K562 (cell line): ENCODE measurements around the gene LRRC74B.

Experiments
- CEBPB ChIP-seq: fragments of 450-650 bp; IDR thresholded peaks from 2 replicates; pipeline ENCODE4 v1.6.1; 2016; ENCODE audit warnings: missing genetic modification characterization, missing compliant biosample characterization
- ZNF121 ChIP-seq: sonication (generic); formaldehyde crosslinking; conservative IDR thresholded peaks from 2 replicates; pipeline ENCODE4 v1.8.0; 2022; ENCODE audit warnings: missing genetic modification reagents
- ZSCAN32 ChIP-seq: fragments of 450-650 bp; formaldehyde crosslinking; IDR thresholded peaks from 2 replicates; pipeline ENCODE4 v1.4.0; 2020; ENCODE audit warnings: mild to moderate bottlenecking, moderate library complexity
- TF ChIP-seq, protein P1 (sequence below), 3 experiments: IDR thresholded peaks in 2 of 3; conservative IDR thresholded peaks in 1 of 3; 2 replicates each; pipeline ENCODE4 v1.5.1; 2011 to 2012; ENCODE audit warnings: low read length in 3 of 3, mild to moderate bottlenecking in 3 of 3, control low read depth in 2 of 3, improper control_type of control experiment in 1 of 3, inconsistent platforms in 1 of 3, low read depth in 1 of 3, mixed read lengths in 1 of 3, moderate library complexity in 1 of 3; ENCODE audit not compliant: insufficient read depth in 2 of 3

- TF ChIP-seq, protein P1, sequence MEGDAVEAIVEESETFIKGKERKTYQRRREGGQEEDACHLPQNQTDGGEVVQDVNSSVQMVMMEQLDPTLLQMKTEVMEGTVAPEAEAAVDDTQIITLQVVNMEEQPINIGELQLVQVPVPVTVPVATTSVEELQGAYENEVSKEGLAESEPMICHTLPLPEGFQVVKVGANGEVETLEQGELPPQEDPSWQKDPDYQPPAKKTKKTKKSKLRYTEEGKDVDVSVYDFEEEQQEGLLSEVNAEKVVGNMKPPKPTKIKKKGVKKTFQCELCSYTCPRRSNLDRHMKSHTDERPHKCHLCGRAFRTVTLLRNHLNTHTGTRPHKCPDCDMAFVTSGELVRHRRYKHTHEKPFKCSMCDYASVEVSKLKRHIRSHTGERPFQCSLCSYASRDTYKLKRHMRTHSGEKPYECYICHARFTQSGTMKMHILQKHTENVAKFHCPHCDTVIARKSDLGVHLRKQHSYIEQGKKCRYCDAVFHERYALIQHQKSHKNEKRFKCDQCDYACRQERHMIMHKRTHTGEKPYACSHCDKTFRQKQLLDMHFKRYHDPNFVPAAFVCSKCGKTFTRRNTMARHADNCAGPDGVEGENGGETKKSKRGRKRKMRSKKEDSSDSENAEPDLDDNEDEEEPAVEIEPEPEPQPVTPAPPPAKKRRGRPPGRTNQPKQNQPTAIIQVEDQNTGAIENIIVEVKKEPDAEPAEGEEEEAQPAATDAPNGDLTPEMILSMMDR (IDR thresholded peaks at IDR 0.05 in 2 of 3, conservative IDR thresholded peaks at IDR 0.05 in 1 of 3; ENCODE audit: insufficient read depth in 2 of 3, low read depth in 1 of 3, low read length in 3 of 3) = 0 out of 6 replicates have a peak, but pooled peaks of 1 of the 3 experiments have one; percentile 1
- TF ChIP-seq ZNF121 (CRISPR knock-in tag) (no peak), ZSCAN32 (CRISPR knock-in tag) (no peak), CEBPB (tag) (no peak)
Measured at GRCh38 chr22:21054046-21054713, 8.4 kb downstream of the LRRC74B start.
